ENCODE measurements around the gene KIAA0319L. TPM values are rescaled to one million over a fixed set of nuclear protein-coding genes. Genes with fewer than 3 reads are reported as not detected.

KIAA0319L gene
- total and polyA plus RNA-seq, 2 donors (not counting 3 experiments of a cell fraction or from before 2014, with no cell fraction given) = 31.4 to 43.4 TPM

DNA sequence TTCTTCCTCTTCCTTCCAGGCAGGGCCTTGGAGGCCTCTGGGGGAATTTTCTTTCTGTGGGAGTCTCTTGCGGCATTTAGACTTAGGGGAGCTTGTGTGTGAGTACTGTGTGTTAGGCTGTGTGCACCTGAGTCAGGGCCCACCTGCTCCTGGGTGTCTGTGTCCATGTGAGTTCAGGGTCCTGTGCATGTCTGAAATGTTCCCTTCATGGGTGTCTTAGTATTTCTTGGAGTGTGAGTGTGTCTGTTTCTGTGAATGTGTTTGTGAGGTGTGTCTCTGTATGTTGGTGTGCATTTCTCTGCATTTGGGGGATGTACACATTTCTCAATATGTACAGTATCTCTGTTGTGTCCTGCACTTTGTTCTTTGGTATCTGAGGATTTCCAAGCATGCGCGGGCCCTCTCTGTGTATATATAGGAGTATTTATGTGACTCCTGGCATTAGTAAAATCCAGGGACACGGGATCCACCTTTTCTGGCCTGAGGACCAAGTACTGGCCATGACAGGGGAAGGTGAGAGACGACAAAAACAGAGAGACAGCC lies 18.3 kb upstream of the KIAA0319L start:
- H3K36me3 ChIP-seq (ENCODE audit: control insufficient read depth in 2 of 2, extremely low read depth in 1 of 2, insufficient read depth in 2 of 2, low read length in 2 of 2) = no peaks in the 10 kb centered on the region
- no peak overlapping the region for H3K4me2 ChIP-seq (ENCODE audit: insufficient read depth, low read length)
- dilution Hi-C loops (cut with MboI; ENCODE audit: extremely low pct_ligation_motif_present, low sequenced_read_pairs) (no loop called here), intact Hi-C loops (cut with micrococcal nuclease) (no loop called here)
- no peaks in the 10 kb centered on the region for H3K79me2 ChIP-seq (ENCODE audit: control insufficient read depth, insufficient read depth, low read length)
- no peaks in the 10 kb centered on the region for H3K9me1 ChIP-seq (replicated peaks; ENCODE audit: control insufficient read depth, extremely low read depth, insufficient read depth, low read length)
- TF ChIP-seq EZH2 (IDR thresholded peaks at IDR 0.05; ENCODE audit: borderline replicate concordance, low read depth, low read length, severe bottlenecking) (no peak), MYC (IDR thresholded peaks at IDR 0.05; ENCODE audit: low read depth, low read length) (no peak)
- TF ChIP-seq, protein P1, sequence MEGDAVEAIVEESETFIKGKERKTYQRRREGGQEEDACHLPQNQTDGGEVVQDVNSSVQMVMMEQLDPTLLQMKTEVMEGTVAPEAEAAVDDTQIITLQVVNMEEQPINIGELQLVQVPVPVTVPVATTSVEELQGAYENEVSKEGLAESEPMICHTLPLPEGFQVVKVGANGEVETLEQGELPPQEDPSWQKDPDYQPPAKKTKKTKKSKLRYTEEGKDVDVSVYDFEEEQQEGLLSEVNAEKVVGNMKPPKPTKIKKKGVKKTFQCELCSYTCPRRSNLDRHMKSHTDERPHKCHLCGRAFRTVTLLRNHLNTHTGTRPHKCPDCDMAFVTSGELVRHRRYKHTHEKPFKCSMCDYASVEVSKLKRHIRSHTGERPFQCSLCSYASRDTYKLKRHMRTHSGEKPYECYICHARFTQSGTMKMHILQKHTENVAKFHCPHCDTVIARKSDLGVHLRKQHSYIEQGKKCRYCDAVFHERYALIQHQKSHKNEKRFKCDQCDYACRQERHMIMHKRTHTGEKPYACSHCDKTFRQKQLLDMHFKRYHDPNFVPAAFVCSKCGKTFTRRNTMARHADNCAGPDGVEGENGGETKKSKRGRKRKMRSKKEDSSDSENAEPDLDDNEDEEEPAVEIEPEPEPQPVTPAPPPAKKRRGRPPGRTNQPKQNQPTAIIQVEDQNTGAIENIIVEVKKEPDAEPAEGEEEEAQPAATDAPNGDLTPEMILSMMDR (IDR thresholded peaks at IDR 0.05; ENCODE audit: extremely low read depth in 1 of 2, insufficient read depth in 1 of 2, low read depth in 1 of 2, low read length in 2 of 2) = no peak
- H3K4me1 ChIP-seq (ENCODE audit: control insufficient read depth, extremely low read depth, insufficient read depth, low read length) = peaks cover 9% of the 10 kb centered on the region
- no peak for DNase-seq (ENCODE audit: low read depth, low spot score)
- H3K9me3 ChIP-seq (replicated peaks; ENCODE audit: control insufficient read depth, insufficient read depth, low read length) = no peaks in the 10 kb centered on the region
- ChIA-PET POLR2A (no interaction called here), CTCF (interaction anchor here (1.1 kb wide), 2 partner anchors 11 to 140 kb away, joined by 3 to 4 read pairs; no protein-coding TSS in a partner anchor)
- no peak overlapping the region for H2AFZ ChIP-seq (ENCODE audit: low read depth, low read length)
- H3K27me3 ChIP-seq (ENCODE audit: control insufficient read depth in 2 of 2, insufficient read depth in 2 of 2, low read length in 2 of 2) = peaks cover 43 to 65% of the 10 kb centered on the region in 2 experiments
- H3K27ac ChIP-seq (ENCODE audit: insufficient read depth, low read depth, low read length) = no peak overlapping the region
- no peak overlapping the region for H3K4me3 ChIP-seq (replicated peaks in 1 of 3; ENCODE audit: insufficient read depth in 1 of 3, low read depth in 1 of 3, low read length in 3 of 3)
- H3K9ac ChIP-seq (replicated peaks; ENCODE audit: extremely low read depth, insufficient read depth, low read length) = no peak overlapping the region
- no peak for FAIRE-seq
- no TSS peak for BruUV-seq (replicated peaks)
- H4K20me1 ChIP-seq (replicated peaks; ENCODE audit: control insufficient read depth, extremely low read depth, insufficient read depth, low read length) = no peaks in the 10 kb centered on the region

DNA sequence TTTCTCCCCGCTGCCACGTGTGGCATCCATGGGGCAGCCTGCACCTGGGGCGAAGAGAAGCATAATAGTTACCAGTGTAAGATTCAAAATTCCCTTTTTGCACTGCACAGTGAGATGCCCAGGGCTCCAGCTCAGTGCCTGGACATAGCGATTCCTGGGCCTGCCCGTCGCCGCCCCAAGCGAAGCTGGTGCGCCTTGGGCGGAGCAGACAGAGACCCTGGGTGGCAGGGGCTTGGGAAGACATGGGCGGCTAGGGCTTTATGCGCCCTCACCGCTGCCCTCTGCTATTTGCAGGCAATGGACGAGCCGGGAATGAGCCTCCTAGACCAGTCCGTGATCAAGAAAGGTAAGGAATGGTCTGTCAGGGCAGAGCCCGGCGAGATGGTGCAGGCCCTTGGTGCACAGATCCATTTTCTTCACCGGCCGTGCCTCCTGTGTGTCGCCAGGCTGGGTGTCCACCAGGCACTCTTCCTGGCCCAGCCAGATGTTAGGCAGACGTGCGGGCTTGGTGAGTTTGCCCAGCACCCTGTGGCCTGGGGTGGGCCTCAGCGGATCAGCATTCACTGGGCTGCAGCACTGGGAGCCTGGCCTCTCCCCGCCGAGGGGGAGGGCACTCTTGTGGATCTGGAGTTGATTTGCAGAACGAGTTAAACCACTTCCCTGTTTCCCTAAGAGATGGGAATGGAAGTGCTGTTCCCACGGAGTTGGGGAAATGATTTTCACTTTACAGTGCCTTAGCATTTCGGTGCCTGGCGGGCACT lies 17.6 kb upstream of the KIAA0319L start:
- H3K9me1 ChIP-seq (replicated peaks; ENCODE audit: control insufficient read depth, extremely low read depth, insufficient read depth, low read length) = no peaks in the 10 kb centered on the region
- no peaks in the 10 kb centered on the region for H3K79me2 ChIP-seq (ENCODE audit: control insufficient read depth, insufficient read depth, low read length)
- peaks cover 9% of the 10 kb centered on the region for H3K4me1 ChIP-seq (ENCODE audit: control insufficient read depth, extremely low read depth, insufficient read depth, low read length)
- BruUV-seq (replicated peaks) = no TSS peak
- H4K20me1 ChIP-seq (replicated peaks; ENCODE audit: control insufficient read depth, extremely low read depth, insufficient read depth, low read length) = no peaks in the 10 kb centered on the region
- ChIA-PET CTCF (interaction anchor here (2.6 kb wide), 1 partner anchor 10 kb away, joined by 13 read pairs; no protein-coding TSS in a partner anchor), POLR2A (no interaction called here)
- H3K27me3 ChIP-seq (ENCODE audit: control insufficient read depth in 2 of 2, insufficient read depth in 2 of 2, low read length in 2 of 2) = peaks cover 43 to 65% of the 10 kb centered on the region in 2 experiments
- DNase-seq (ENCODE audit: low read depth, low spot score) (no peak), FAIRE-seq (no peak)
- no peak overlapping the region for H3K9ac ChIP-seq (replicated peaks; ENCODE audit: extremely low read depth, insufficient read depth, low read length)
- no peaks in the 10 kb centered on the region for H3K36me3 ChIP-seq (ENCODE audit: control insufficient read depth in 2 of 2, extremely low read depth in 1 of 2, insufficient read depth in 2 of 2, low read length in 2 of 2)
- no peak overlapping the region for H3K4me2 ChIP-seq (ENCODE audit: insufficient read depth, low read length)
- H3K9me3 ChIP-seq (replicated peaks; ENCODE audit: control insufficient read depth, insufficient read depth, low read length) = no peaks in the 10 kb centered on the region
- dilution Hi-C loops (cut with MboI; ENCODE audit: extremely low pct_ligation_motif_present, low sequenced_read_pairs) = no loop called here
- H2AFZ ChIP-seq (ENCODE audit: low read depth, low read length) = no peak overlapping the region
- no peak overlapping the region for H3K4me3 ChIP-seq (replicated peaks in 1 of 3; ENCODE audit: insufficient read depth in 1 of 3, low read depth in 1 of 3, low read length in 3 of 3)
- TF ChIP-seq POLR2A (IDR thresholded peaks at IDR 0.05; ENCODE audit: low read depth, low read length) (no peak), FOS (IDR thresholded peaks at IDR 0.05; ENCODE audit: borderline replicate concordance, insufficient read depth, low read length) (no peak), GATA2 (IDR thresholded peaks at IDR 0.05; ENCODE audit: insufficient read depth, insufficient read length, low read depth, low read length) (no peak)
- TF ChIP-seq, protein P1 (IDR thresholded peaks at IDR 0.05; ENCODE audit: extremely low read depth in 1 of 2, insufficient read depth in 1 of 2, low read depth in 1 of 2, low read length in 2 of 2) = no peak
- no peak overlapping the region for H3K27ac ChIP-seq (ENCODE audit: insufficient read depth, low read depth, low read length)
- intact Hi-C loops (cut with micrococcal nuclease) = no loop called here
